Measurements from ENCODE around the gene SMPD3. TPM values are rescaled to one million over a fixed set of nuclear protein-coding genes. Genes with fewer than 3 reads are reported as not detected.

SMPD3 gene
- total RNA-seq, 1 experiment from 2014 or later, result 1.4 TPM

DNA sequence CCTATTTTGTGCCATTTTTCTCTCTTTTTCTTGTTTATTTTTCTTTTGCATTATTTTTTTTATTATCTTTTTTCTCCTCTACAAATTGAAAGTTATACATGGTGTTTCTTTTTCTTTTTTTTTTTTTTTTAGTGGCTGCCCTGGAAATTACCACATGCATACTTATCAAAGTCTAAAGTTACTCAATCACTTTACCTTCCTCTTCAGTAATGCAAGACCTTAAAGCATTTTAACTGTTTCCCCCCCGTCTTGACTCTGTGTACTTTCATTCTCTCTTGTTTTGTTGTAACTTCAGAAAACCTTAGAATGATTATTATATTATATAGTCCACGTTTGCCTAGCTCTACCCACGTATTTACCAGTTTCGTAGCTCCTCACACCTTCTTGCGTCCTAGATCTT lies 33.3 kb upstream of the SMPD3 start:
- ChIA-PET CTCF (interaction anchor here (0.6 kb wide), 1 partner anchor 169 kb away, joined by 4 read pairs; no protein-coding TSS in a partner anchor), POLR2A (no interaction called here)
- TF ChIP-seq FOXP1 (CRISPR knock-in tag; IDR thresholded peaks at IDR 0.05; ENCODE audit: borderline replicate concordance) (no peak), RELA (CRISPR knock-in tag; IDR thresholded peaks at IDR 0.05; ENCODE audit: borderline replicate concordance) (no peak), TP53 (CRISPR knock-in tag; IDR thresholded peaks at IDR 0.05) (no peak)
- no peak for DNase-seq (ENCODE audit: low spot score)
- Mint-ChIP-seq H3K27ac (no peak overlapping the region), H3K4me1 (peaks cover 16% of the 10 kb centered on the region), H3K36me3 (peaks cover 9% of the 10 kb centered on the region), H3K9me3 (peaks cover 14% of the 10 kb centered on the region), H3K27me3 (ENCODE audit: low read depth) (peaks cover 6% of the 10 kb centered on the region; the same call in 1 of the 2 replicates), H3K4me3 (no peak overlapping the region)
- no peak for ATAC-seq

DNA sequence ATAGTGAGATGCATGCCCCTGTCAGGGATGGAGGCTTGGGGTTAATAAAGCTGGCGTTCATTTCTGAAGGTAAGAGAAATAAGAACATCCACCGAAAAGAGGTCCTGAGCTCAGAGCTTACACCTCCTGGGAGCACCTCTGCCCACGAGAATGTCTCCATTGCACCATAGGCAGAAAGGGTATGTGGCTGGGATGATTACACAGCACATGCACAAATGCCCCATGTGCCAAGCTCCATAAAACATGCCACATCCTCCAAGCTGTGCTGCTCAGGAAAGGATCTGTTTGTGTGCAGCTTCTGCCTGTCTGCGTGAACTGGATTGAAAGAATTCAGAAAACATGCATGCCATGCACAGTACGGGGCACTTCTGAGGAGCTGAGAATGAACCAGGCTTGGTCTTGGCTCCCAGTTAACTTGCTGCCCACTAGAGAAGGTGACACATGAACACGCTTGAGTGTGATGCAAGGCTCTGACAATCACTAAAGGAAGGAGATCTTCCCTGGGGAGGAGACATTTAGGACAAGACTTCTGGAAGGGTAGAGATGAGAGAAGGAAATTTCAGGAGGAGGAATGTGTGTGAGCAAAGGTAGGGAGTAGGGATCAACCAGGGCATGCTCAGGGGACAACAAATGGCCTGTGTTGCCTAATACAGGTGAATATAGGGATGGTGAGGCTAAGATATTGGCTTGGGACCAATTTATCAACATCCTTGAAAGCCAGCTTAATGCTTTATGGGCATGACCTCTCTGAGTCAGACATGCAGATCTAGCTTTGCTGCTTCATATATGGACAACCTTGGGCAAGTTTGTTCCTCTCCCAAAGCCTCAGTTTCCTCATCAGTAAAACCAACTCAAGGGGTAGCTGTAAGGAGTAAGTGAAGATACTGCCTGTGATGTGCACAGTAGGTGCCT lies 32.0 kb upstream of the SMPD3 start:
- no peak for TF ChIP-seq TEAD4 (CRISPR knock-in tag; IDR thresholded peaks at IDR 0.05)
- TF ChIP-seq GTF2I (CRISPR knock-in tag; conservative IDR thresholded peaks at IDR 0.05), result no peak
- TF ChIP-seq, protein P1, sequence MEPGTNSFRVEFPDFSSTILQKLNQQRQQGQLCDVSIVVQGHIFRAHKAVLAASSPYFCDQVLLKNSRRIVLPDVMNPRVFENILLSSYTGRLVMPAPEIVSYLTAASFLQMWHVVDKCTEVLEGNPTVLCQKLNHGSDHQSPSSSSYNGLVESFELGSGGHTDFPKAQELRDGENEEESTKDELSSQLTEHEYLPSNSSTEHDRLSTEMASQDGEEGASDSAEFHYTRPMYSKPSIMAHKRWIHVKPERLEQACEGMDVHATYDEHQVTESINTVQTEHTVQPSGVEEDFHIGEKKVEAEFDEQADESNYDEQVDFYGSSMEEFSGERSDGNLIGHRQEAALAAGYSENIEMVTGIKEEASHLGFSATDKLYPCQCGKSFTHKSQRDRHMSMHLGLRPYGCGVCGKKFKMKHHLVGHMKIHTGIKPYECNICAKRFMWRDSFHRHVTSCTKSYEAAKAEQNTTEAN (CRISPR knock-in tag; IDR thresholded peaks at IDR 0.05), result no peak
- DNase-seq (ENCODE audit: low spot score) (no peak), ATAC-seq (no peak)
- Mint-ChIP-seq H3K36me3 (peaks cover 9% of the 10 kb centered on the region), H3K4me3 (no peak overlapping the region), H3K9me3 (peaks cover 19% of the 10 kb centered on the region), H3K27me3 (ENCODE audit: low read depth) (peaks cover 6% of the 10 kb centered on the region; the same call in 1 of the 2 replicates), H3K27ac (no peak overlapping the region), H3K4me1 (peaks cover 12% of the 10 kb centered on the region)
- CTCF ChIA-PET, result interaction anchor here (0.9 kb wide), 1 partner anchor 30 kb away, joined by 7 read pairs; no protein-coding TSS in a partner anchor
- POLR2A ChIA-PET, result no interaction called here

DNA sequence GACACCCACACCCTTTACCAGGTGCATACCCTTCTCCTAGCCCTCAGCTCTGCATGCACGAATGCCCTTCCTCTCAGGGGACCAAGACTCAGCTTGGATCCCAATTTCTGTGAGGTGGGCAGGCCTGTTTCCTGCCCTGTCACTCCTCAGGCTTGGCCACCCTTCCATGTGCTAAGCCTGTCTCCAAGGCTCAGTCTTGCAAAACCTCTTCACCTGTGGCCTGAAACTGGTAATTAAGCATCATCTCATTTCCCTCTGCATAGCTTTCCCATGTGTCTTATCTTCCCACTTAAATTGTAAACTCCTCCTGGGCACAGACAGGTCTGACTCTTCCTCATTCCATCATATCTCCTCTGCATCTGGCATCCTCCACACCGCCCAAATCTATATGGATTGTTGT lies 31.0 kb upstream of the SMPD3 start:
- H3K36me3 Mint-ChIP-seq, result peaks cover 9% of the 10 kb centered on the region
- DNase-seq (ENCODE audit: low spot score) (no peak), ATAC-seq (no peak; the same call in 1 of the 2 replicates)
- peaks cover 12% of the 10 kb centered on the region for H3K4me1 Mint-ChIP-seq
- H3K27me3 Mint-ChIP-seq (ENCODE audit: low read depth), result peaks cover 6% of the 10 kb centered on the region; the same call in 1 of the 2 replicates
- TF ChIP-seq ZNF317 (CRISPR knock-in tag; IDR thresholded peaks at IDR 0.05; ENCODE audit: borderline replicate concordance, low read depth), result no peak
- no peak for TF ChIP-seq GABPB1 (CRISPR knock-in tag; IDR thresholded peaks at IDR 0.05)
- ChIA-PET CTCF (interaction anchor here (1.0 kb wide), 1 partner anchor 41 kb away, joined by 3 read pairs; no protein-coding TSS in a partner anchor), POLR2A (no interaction called here)
- H3K9me3 Mint-ChIP-seq, result peaks cover 23% of the 10 kb centered on the region
- H3K27ac Mint-ChIP-seq, result peak overlapping the region; percentile 52
- H3K4me3 Mint-ChIP-seq, result no peak overlapping the region

DNA sequence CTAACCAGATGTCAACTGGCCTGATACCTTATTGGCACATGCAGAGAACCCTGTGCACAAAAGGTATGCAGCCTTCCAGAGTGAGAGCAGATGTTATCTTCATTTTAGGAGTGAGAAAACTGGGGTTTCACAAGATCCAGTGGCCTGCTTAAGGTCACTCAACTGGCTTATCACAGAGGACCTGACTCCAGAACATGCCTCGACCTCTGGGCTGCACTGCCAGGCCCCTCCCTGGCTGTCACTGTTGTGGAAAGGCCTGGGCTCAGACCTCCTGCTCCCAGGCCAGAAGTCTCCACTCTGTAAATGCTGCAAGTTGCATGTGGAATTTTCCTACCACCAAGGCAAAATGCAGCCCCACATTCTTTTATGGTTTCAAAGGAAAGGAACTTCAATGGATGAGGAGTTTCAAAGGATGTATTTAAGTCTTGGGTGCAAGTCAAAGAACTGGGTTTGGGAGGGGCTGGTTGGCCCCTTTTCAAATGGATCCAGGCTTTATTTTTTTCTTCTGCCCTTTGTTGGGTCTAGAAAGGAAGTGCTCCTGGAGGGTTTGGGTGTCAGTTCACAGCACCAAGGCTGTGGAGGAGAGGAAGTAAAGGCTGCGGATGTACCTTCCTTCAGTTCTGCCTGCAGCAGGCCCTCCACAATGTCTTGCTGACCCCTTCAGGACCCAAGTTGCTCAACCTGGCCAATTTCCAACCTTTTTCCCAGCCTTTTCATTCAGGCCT lies 30.4 kb upstream of the SMPD3 start:
- TF ChIP-seq, protein P1 (CRISPR knock-in tag; IDR thresholded peaks at IDR 0.05), result no peak
- TF ChIP-seq JUN (CRISPR knock-in tag; IDR thresholded peaks at IDR 0.05), result no peak
- no peak for TF ChIP-seq NR2C2 (CRISPR knock-in tag; IDR thresholded peaks at IDR 0.05)
- TF ChIP-seq, protein P2, sequence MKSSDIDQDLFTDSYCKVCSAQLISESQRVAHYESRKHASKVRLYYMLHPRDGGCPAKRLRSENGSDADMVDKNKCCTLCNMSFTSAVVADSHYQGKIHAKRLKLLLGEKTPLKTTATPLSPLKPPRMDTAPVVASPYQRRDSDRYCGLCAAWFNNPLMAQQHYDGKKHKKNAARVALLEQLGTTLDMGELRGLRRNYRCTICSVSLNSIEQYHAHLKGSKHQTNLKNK (CRISPR knock-in tag; IDR thresholded peaks at IDR 0.05), result no peak
- TF ChIP-seq RELA (CRISPR knock-in tag; IDR thresholded peaks at IDR 0.05; ENCODE audit: borderline replicate concordance), result no peak
- TF ChIP-seq, protein P3, sequence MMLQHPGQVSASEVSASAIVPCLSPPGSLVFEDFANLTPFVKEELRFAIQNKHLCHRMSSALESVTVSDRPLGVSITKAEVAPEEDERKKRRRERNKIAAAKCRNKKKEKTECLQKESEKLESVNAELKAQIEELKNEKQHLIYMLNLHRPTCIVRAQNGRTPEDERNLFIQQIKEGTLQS (CRISPR knock-in tag; conservative IDR thresholded peaks at IDR 0.05), result no peak
- TF ChIP-seq, protein P4, sequence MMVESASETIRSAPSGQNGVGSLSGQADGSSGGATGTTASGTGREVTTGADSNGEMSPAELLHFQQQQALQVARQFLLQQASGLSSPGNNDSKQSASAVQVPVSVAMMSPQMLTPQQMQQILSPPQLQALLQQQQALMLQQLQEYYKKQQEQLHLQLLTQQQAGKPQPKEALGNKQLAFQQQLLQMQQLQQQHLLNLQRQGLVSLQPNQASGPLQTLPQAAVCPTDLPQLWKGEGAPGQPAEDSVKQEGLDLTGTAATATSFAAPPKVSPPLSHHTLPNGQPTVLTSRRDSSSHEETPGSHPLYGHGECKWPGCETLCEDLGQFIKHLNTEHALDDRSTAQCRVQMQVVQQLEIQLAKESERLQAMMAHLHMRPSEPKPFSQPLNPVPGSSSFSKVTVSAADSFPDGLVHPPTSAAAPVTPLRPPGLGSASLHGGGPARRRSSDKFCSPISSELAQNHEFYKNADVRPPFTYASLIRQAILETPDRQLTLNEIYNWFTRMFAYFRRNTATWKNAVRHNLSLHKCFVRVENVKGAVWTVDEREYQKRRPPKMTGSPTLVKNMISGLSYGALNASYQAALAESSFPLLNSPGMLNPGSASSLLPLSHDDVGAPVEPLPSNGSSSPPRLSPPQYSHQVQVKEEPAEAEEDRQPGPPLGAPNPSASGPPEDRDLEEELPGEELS (CRISPR knock-in tag; IDR thresholded peaks at IDR 0.05), result no peak
- TF ChIP-seq TEAD4 (CRISPR knock-in tag; IDR thresholded peaks at IDR 0.05), result no peak
- no peak for TF ChIP-seq CREM (CRISPR knock-in tag; IDR thresholded peaks at IDR 0.05)
- no peak for TF ChIP-seq ZNF219 (CRISPR knock-in tag; IDR thresholded peaks at IDR 0.05; ENCODE audit: borderline replicate concordance)
- TF ChIP-seq ZNF317 (CRISPR knock-in tag; IDR thresholded peaks at IDR 0.05; ENCODE audit: borderline replicate concordance, low read depth), result no peak
- DNase-seq (ENCODE audit: low spot score) (no peak), ATAC-seq (peak; percentile 78)
- peaks cover 9% of the 10 kb centered on the region for H3K36me3 Mint-ChIP-seq
- H3K4me3 Mint-ChIP-seq, result no peak overlapping the region; the same call in 1 of the 2 replicates
- POLR2A ChIA-PET, result no interaction called here
- H3K4me1 Mint-ChIP-seq, result peaks cover 12% of the 10 kb centered on the region
- peak overlapping the region; percentile 52 for H3K27ac Mint-ChIP-seq
- peaks cover 23% of the 10 kb centered on the region for H3K9me3 Mint-ChIP-seq
- CTCF ChIA-PET, result interaction anchor here (1.0 kb wide), 1 partner anchor 42 kb away, joined by 3 read pairs; no protein-coding TSS in a partner anchor
- H3K27me3 Mint-ChIP-seq (ENCODE audit: low read depth), result peaks cover 6% of the 10 kb centered on the region; the same call in 1 of the 2 replicates

Data from WTC11 (cell line).